COR-L47 (cell line): ENCODE measurements around the gene RXRA.
A peak's percentile ranks its signal among the peaks of the same experiment; 100 is the strongest.

ENCODE experiments used
- DNase-seq: peaks from one replicate; lab custom pipeline; 2025; lab: John Stamatoyannopoulos, UW

RXRA gene

GRCh38 chr9:134325813-134326723 lies at the start of gene RXRA:
RXRA (plus strand) TSS chr9:134326455; CDS start chr9:134326632, 177 bp downstream.
- peak; percentile 73 for DNase-seq

GRCh38 chr9:134278286-134278685 lies 48.0 kb upstream of the RXRA start:
- no peak for DNase-seq

GRCh38 chr9:134278974-134279640 lies 47.1 kb upstream of the RXRA start:
- DNase-seq: no peak

GRCh38 chr9:134282138-134282650 lies 44.1 kb upstream of the RXRA start:
- no peak for DNase-seq

GRCh38 chr9:134283111-134283515 lies 43.1 kb upstream of the RXRA start:
- peak; percentile 78 for DNase-seq

GRCh38 chr9:134283692-134284265 lies 42.5 kb upstream of the RXRA start:
- no peak for DNase-seq

GRCh38 chr9:134284273-134284672 lies 42.0 kb upstream of the RXRA start:
- DNase-seq: no peak

GRCh38 chr9:134284741-134285140 lies 41.5 kb upstream of the RXRA start:
- no peak for DNase-seq

- DNase-seq: no peak
Observed at GRCh38 chr9:134285215-134285845, 40.9 kb upstream of the RXRA start.

- DNase-seq: no peak
Observed at GRCh38 chr9:134286471-134287245, 39.6 kb upstream of the RXRA start.

GRCh38 chr9:134287591-134288491 lies 38.4 kb upstream of the RXRA start:
- DNase-seq: no peak

GRCh38 chr9:134288746-134289145 lies 37.5 kb upstream of the RXRA start:
- no peak for DNase-seq

- no peak for DNase-seq
Observed at GRCh38 chr9:134289241-134289875, 36.9 kb upstream of the RXRA start.

GRCh38 chr9:134290603-134291451 lies 35.4 kb upstream of the RXRA start:
- no peak for DNase-seq

- no peak for DNase-seq
Observed at GRCh38 chr9:134291452-134291881, 34.8 kb upstream of the RXRA start.

GRCh38 chr9:134291961-134292871 lies 34.0 kb upstream of the RXRA start:
- no peak for DNase-seq

- DNase-seq: no peak
Observed at GRCh38 chr9:134293031-134293521, 33.2 kb upstream of the RXRA start.
